SK-N-SH (cell line): ENCODE measurements around the gene MED7. TPM values are rescaled to one million over a fixed set of nuclear protein-coding genes. Genes with fewer than 3 reads are reported as not detected.
A peak's percentile ranks its signal among the peaks of the same experiment; 100 is the strongest.

ENCODE experiments used
- CTCF ChIA-PET: fragments of 300-600, 350-600 bp; formaldehyde crosslinking; extraction: SDS; loops from one replicate; lab custom pipeline; 2021; lab: Yijun Ruan, JAX
- POLR2A ChIA-PET: fragments of 350-600 bp; sonication (Branson Sonifier 250); formaldehyde crosslinking; extraction: SDS; loops from one replicate; lab custom pipeline; 2020; ENCODE audit warnings: antibody characterized with exemption, inconsistent platforms; lab: Yijun Ruan, JAX
- DNase-seq: peaks from one replicate; pipeline ENCODE4 v3.0.0; 2012
- H2AFZ ChIP-seq: fragments of 200-600 bp; sonication (generic); 2 replicates; pipeline ENCODE4 v1.8.1; 2016; ENCODE audit warnings: antibody characterized with exemption, mild to moderate bottlenecking, low read depth
- H3F3A ChIP-seq: fragments of 200-600 bp; sonication (generic); replicated peaks from 2 replicates; pipeline ENCODE3; 2016; ENCODE audit warnings: antibody characterized with exemption, mild to moderate bottlenecking; ENCODE audit not compliant: insufficient read depth
- H3K27ac ChIP-seq, 2 experiments: fragments of 200-500 bp in 1 of 2; fragments of 200-600 bp in 1 of 2; sonication (Bioruptor generic) in 1 of 2; sonication (generic), shearing (Covaris generic) in 1 of 2; 2 replicates each; pipeline versions ENCODE4 v1.5.1 to v1.6.1; 2014 to 2016; ENCODE audit warnings: low read depth in 2 of 2, inconsistent platforms in 1 of 2, low read length in 1 of 2, mild to moderate bottlenecking in 1 of 2, mixed read lengths in 1 of 2
- H3K27me3 ChIP-seq: fragments of 200-600 bp; sonication (generic), shearing (Covaris generic); 2 replicates; pipeline ENCODE4 v1.6.1; 2016; ENCODE audit warnings: mixed run types; ENCODE audit not compliant: insufficient read depth
- H3K36me3 ChIP-seq, 2 experiments: fragments of 200-500 bp in 1 of 2; fragments of 200-600 bp in 1 of 2; sonication (Bioruptor generic) in 1 of 2; sonication (generic) in 1 of 2; replicated peaks in 1 of 2; 2 replicates each; pipeline versions ENCODE3 to v1.5.1; 2014 to 2016; ENCODE audit warnings: low read length in 1 of 2, mild to moderate bottlenecking in 1 of 2; ENCODE audit not compliant: insufficient read depth in 2 of 2, control insufficient read depth in 1 of 2
- H3K4me1 ChIP-seq, 2 experiments: fragments of 200-500 bp in 1 of 2; fragments of 200-600 bp in 1 of 2; sonication (Bioruptor generic) in 1 of 2; sonication (generic), shearing (Covaris generic) in 1 of 2; 2 replicates each; pipeline versions ENCODE4 v1.5.1 to v1.6.1; 2014 to 2016; ENCODE audit warnings: low read depth in 1 of 2, low read length in 1 of 2, mixed run types in 1 of 2; ENCODE audit not compliant: insufficient read depth in 2 of 2, control insufficient read depth in 1 of 2
- H3K4me2 ChIP-seq: fragments of 200-600 bp; sonication (generic), shearing (Covaris generic); 2 replicates; pipeline ENCODE4 v1.6.1; 2017; ENCODE audit warnings: mixed run types
- H3K4me3 ChIP-seq, 2 experiments: fragments of 200-500 bp in 1 of 2; fragments of 200-600 bp in 1 of 2; sonication (Bioruptor generic) in 1 of 2; sonication (generic), shearing (Covaris generic) in 1 of 2; 2 replicates each; pipeline versions ENCODE4 v1.5.1 to v1.8.1; 2014 to 2016; ENCODE audit warnings: low read depth in 2 of 2, inconsistent platforms in 1 of 2, low read length in 1 of 2, mild to moderate bottlenecking in 1 of 2, mixed read lengths in 1 of 2, moderate library complexity in 1 of 2
- H3K79me2 ChIP-seq: fragments of 200-600 bp; sonication (generic); 2 replicates; pipeline ENCODE4 v1.8.1; 2017; ENCODE audit warnings: mild to moderate bottlenecking; ENCODE audit not compliant: insufficient read depth
- H3K9ac ChIP-seq: fragments of 200-600 bp; sonication (generic); 2 replicates; pipeline ENCODE4 v1.6.1; 2017; ENCODE audit warnings: mixed run types
- H3K9me2 ChIP-seq: fragments of 200-600 bp; sonication (generic); 2 replicates; pipeline ENCODE4 v1.6.1; 2017; ENCODE audit warnings: mixed run types
- H3K9me3 ChIP-seq: fragments of 200-600 bp; sonication (generic); 2 replicates; pipeline ENCODE4 v1.6.1; 2017; ENCODE audit warnings: mixed run types, mild to moderate bottlenecking, moderate library complexity
- H4K20me1 ChIP-seq: fragments of 200-600 bp; sonication (generic); 2 replicates; pipeline ENCODE4 v1.6.1; 2017; ENCODE audit warnings: mild to moderate bottlenecking, mixed run types; ENCODE audit not compliant: insufficient read depth
- CHD2 ChIP-seq: fragments of 150-350 bp; IDR thresholded peaks from 2 replicates; pipeline ENCODE4 v1.6.1; 2018; ENCODE audit warnings: low read length; ENCODE audit not compliant: partially characterized antibody
- ELF1 ChIP-seq: IDR thresholded peaks from 2 replicates; pipeline ENCODE4 v1.4.0; 2012
- EP300 ChIP-seq, 2 experiments: IDR thresholded peaks; 2 replicates each; pipeline versions ENCODE4 v1.4.0 to v1.6.1; 2012; ENCODE audit warnings: borderline replicate concordance in 1 of 2, low read depth in 1 of 2, low read length in 1 of 2
- EZH2phosphoT487 ChIP-seq: fragments of 200-600 bp; sonication (generic); IDR thresholded peaks from 2 replicates; pipeline ENCODE4 v1.6.1; 2017; ENCODE audit warnings: low read depth, mixed run types, mild to moderate bottlenecking, antibody characterized with exemption, moderate library complexity, borderline replicate concordance
- FOSL2 ChIP-seq: IDR thresholded peaks from 2 replicates; pipeline ENCODE4 v1.4.0; 2012; ENCODE audit warnings: low read depth, mild to moderate bottlenecking, moderate library complexity, borderline replicate concordance
- FOXJ3 ChIP-seq: sonication (generic); formaldehyde crosslinking; IDR thresholded peaks from 2 replicates; pipeline ENCODE4 v1.5.1; 2020; ENCODE audit warnings: mild to moderate bottlenecking, missing genetic modification reagents
- FOXM1 ChIP-seq: IDR thresholded peaks from 2 replicates; pipeline ENCODE4 v1.4.0; 2012; ENCODE audit warnings: low read depth, mild to moderate bottlenecking
- GABPA ChIP-seq: IDR thresholded peaks from 2 replicates; pipeline ENCODE4 v1.4.0; 2012; ENCODE audit warnings: low read depth, mild to moderate bottlenecking
- JUND ChIP-seq: IDR thresholded peaks from 2 replicates; pipeline ENCODE4 v1.4.0; 2012
- MAX ChIP-seq: IDR thresholded peaks from 2 replicates; pipeline ENCODE4 v1.4.0; 2012; ENCODE audit warnings: low read depth
- MEF2A ChIP-seq: IDR thresholded peaks from 2 replicates; pipeline ENCODE4 v1.4.0; 2012; ENCODE audit warnings: low read depth, borderline replicate concordance
- MXI1 ChIP-seq: IDR thresholded peaks from 2 replicates; pipeline ENCODE4 v1.6.1; 2012; ENCODE audit warnings: mild to moderate bottlenecking, low read depth, low read length, improper control_type of control experiment
- NFIC ChIP-seq: IDR thresholded peaks from 2 replicates; pipeline ENCODE4 v1.4.0; 2012; ENCODE audit warnings: borderline replicate concordance
- NRF1 ChIP-seq: IDR thresholded peaks from 2 replicates; pipeline ENCODE4 v1.6.1; 2012; ENCODE audit warnings: low read depth, mild to moderate bottlenecking, low read length
- POLR2AphosphoS5 ChIP-seq: IDR thresholded peaks from 2 replicates; pipeline ENCODE4 v1.6.1; 2012; ENCODE audit warnings: low read depth, low read length
- RAD21 ChIP-seq: IDR thresholded peaks from 2 replicates; pipeline ENCODE4 v1.6.1; 2012; ENCODE audit warnings: mild to moderate bottlenecking, low read length
- SIN3A ChIP-seq: IDR thresholded peaks from 2 replicates; pipeline ENCODE4 v1.6.1; 2012; ENCODE audit warnings: low read depth, mild to moderate bottlenecking, low read length, moderate library complexity, borderline replicate concordance
- SMC3 ChIP-seq: IDR thresholded peaks from 2 replicates; pipeline ENCODE4 v1.6.1; 2012; ENCODE audit warnings: low read depth, low read length, improper control_type of control experiment
- TAF1 ChIP-seq: IDR thresholded peaks from 2 replicates; pipeline ENCODE4 v1.6.1; 2012; ENCODE audit warnings: low read depth, mild to moderate bottlenecking, low read length, moderate library complexity, borderline replicate concordance
- USF2 ChIP-seq: fragments of 150-350 bp; IDR thresholded peaks from 2 replicates; pipeline ENCODE4 v1.6.1; 2017; ENCODE audit warnings: antibody characterized with exemption, low read length, low read depth, borderline replicate concordance
- WGBS: methylation state at CpG from one replicate; pipeline ENCODE4 v1.1.6; 2017; ENCODE audit warnings: low lambda C conversion rate; 5-methylcytosine and 5-hydroxymethylcytosine counted together
- polyA plus RNA-seq, 3 experiments: library from polyadenylated mRNA; depleted of rRNA; stranded (reverse); fragments of >200 nt; gene quantifications; 2 replicates each; pipeline ENCODE4 v1.2.3, GENCODE V29; 2012
- TF ChIP-seq, protein P1 (sequence below): IDR thresholded peaks from 2 replicates; pipeline ENCODE4; 2012
- TF ChIP-seq, protein P2 (sequence below): IDR thresholded peaks from 2 replicates; pipeline ENCODE4 v1.4.0; 2012; ENCODE audit warnings: low read depth, borderline replicate concordance

Gene MED7
- polyA plus RNA-seq, 1 of the 3 experiments (the other 2 are of a cell fraction), result 5.3 TPM

DNA sequence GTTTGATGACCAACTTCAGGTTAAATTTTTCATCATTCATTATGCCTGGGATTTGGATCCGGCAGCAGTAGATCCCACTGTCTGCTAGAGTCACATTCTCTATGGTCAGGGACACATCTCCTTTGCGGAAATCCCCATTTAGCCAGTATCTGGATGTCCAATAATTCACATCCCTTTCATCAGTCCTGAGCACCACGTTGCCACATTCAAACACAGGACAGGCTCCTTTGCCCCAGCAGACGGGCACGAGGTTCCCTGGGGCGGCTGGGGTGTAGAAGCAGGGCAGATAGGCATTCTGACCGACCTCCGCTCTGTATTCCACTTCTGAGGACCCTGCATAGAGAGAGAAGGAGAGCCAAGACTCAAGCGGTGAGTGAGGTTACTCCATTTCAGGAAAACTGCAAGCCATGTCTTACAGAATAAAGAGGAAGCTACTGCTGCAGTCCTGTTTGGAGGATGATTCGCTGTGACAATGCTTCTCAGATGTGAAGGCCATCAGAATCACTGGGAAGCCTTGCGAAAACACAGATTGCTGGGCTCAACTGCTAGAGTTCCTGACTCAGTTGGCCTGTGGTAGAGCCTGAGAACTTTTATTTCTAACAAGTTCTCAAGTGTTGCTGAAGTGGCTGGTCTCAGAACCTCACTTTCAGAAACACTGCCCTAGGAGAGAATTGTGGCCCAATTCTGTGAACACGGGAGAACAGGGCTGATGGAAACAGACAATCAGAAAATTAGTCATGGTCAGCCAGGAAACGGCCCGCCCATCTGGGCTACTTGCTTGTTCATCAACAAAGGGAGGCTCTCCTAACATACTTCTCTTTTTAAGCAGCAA lies 35.8 kb downstream of the MED7 start:
- Histone ChIP-seq H3K9me2 (no peaks in the 10 kb centered on the region), H3K79me2 (no peaks in the 10 kb centered on the region), H3K36me3 (no peaks in the 10 kb centered on the region), H3K4me3 (no peak overlapping the region), H4K20me1 (no peaks in the 10 kb centered on the region), H3K9ac (no peak overlapping the region), H2AFZ (0 out of 2 replicates have a peak overlapping the region, but pooled peaks have one; percentile 65), H3K4me1 (no peaks in the 10 kb centered on the region), H3F3A (no peaks in the 10 kb centered on the region), H3K27me3 (no peaks in the 10 kb centered on the region), H3K9me3 (no peaks in the 10 kb centered on the region), H3K4me2 (no peak overlapping the region), H3K27ac (no peak overlapping the region)
- ChIA-PET POLR2A (interaction anchor here (0.7 kb wide), 1 partner anchor 16 kb away, joined by 3 read pairs; no protein-coding TSS in a partner anchor), CTCF (no interaction called here)
- no peak for DNase-seq
- TF ChIP-seq FOXJ3 (CRISPR knock-in tag) (no peak), CHD2 (no peak), SMC3 (no peak), TAF1 (no peak), MAX (no peak), NFIC (no peak)
- TF ChIP-seq, protein P1, sequence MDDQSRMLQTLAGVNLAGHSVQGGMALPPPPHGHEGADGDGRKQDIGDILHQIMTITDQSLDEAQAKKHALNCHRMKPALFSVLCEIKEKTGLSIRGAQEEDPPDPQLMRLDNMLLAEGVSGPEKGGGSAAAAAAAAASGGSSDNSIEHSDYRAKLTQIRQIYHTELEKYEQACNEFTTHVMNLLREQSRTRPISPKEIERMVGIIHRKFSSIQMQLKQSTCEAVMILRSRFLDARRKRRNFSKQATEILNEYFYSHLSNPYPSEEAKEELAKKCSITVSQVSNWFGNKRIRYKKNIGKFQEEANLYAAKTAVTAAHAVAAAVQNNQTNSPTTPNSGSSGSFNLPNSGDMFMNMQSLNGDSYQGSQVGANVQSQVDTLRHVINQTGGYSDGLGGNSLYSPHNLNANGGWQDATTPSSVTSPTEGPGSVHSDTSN, result no peak
- 60% methylated on average over 14 of the region's 14 CpGs for WGBS

GRCh38 chr5:157100140-157100679 lies 42.5 kb downstream of the MED7 start:
- Histone ChIP-seq H3K9ac (no peak overlapping the region), H3K4me2 (no peak overlapping the region), H3K27ac (no peak overlapping the region), H2AFZ (peak overlapping the region; percentile 65; the same call in 1 of the 2 replicates), H3K79me2 (no peaks in the 10 kb centered on the region), H4K20me1 (no peaks in the 10 kb centered on the region), H3K36me3 (no peaks in the 10 kb centered on the region), H3K4me3 (no peak overlapping the region), H3K9me3 (no peaks in the 10 kb centered on the region), H3F3A (no peaks in the 10 kb centered on the region), H3K9me2 (no peaks in the 10 kb centered on the region), H3K27me3 (no peaks in the 10 kb centered on the region), H3K4me1 (no peaks in the 10 kb centered on the region)
- WGBS, result 48% methylated on average over 2 of the region's 2 CpGs
- no peak for DNase-seq
- POLR2A ChIA-PET, result no interaction called here
- CTCF ChIA-PET, result no interaction called here
- TF ChIP-seq JUND (no peak), GABPA (no peak), USF2 (no peak), CHD2 (no peak), POLR2AphosphoS5 (no peak), ELF1 (no peak), NRF1 (no peak), FOXM1 (no peak), FOSL2 (no peak), EP300 (IDR thresholded peaks at IDR 0.05; ENCODE audit: borderline replicate concordance in 1 of 2, low read depth in 1 of 2, low read length in 1 of 2) (no peak), RAD21 (no peak), SIN3A (no peak), EZH2phosphoT487 (no peak), FOXJ3 (CRISPR knock-in tag) (no peak), MXI1 (no peak), MEF2A (no peak), NFIC (no peak)
- TF ChIP-seq, protein P2, sequence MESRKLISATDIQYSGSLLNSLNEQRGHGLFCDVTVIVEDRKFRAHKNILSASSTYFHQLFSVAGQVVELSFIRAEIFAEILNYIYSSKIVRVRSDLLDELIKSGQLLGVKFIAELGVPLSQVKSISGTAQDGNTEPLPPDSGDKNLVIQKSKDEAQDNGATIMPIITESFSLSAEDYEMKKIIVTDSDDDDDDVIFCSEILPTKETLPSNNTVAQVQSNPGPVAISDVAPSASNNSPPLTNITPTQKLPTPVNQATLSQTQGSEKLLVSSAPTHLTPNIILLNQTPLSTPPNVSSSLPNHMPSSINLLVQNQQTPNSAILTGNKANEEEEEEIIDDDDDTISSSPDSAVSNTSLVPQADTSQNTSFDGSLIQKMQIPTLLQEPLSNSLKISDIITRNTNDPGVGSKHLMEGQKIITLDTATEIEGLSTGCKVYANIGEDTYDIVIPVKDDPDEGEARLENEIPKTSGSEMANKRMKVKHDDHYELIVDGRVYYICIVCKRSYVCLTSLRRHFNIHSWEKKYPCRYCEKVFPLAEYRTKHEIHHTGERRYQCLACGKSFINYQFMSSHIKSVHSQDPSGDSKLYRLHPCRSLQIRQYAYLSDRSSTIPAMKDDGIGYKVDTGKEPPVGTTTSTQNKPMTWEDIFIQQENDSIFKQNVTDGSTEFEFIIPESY, result no peak
